Vagina (tissue), 2 donors: ENCODE data around the gene RASSF10. TPM values are rescaled to one million over a fixed set of nuclear protein-coding genes. Genes with fewer than 3 reads are reported as not detected.

Experiments used
- DNase-seq, 2 donors: peaks; one replicate each; pipeline ENCODE4 v3.0.0-alpha.2; 2017; ENCODE audit errors: extremely low spot score in 2 of 2
- H3K27ac ChIP-seq: fragments of 200-600 bp; sonication (generic); one replicate; pipeline ENCODE4 v1.5.1; 2019
- H3K27me3 ChIP-seq: fragments of 200-600 bp; sonication (generic); one replicate; pipeline ENCODE4 v1.5.1; 2019
- H3K36me3 ChIP-seq, 2 donors: fragments of 200-600 bp; sonication (generic); one replicate each; pipeline ENCODE4 v1.5.1; 2017 to 2019
- H3K4me1 ChIP-seq: fragments of 200-600 bp; sonication (generic); one replicate; pipeline ENCODE4 v1.5.1; 2019
- H3K4me3 ChIP-seq, 2 donors: fragments of 200-600 bp; sonication (generic); 1 replicate in 1 of 2; 2 replicates in 1 of 2; pipeline ENCODE4 v1.5.1; 2016 to 2019
- H3K9me3 ChIP-seq: fragments of 200-600 bp; sonication (generic); one replicate; pipeline ENCODE4 v1.5.1; 2019
- CTCF ChIP-seq, 3 experiments: fragments of 450-650 bp in 2 of 3; fragments of 200-600 bp in 1 of 3; sonication (generic) in 1 of 3; IDR thresholded peaks; one replicate each; pipeline ENCODE4 v1.5.1; 2017 to 2019; ENCODE audit warnings: antibody characterized with exemption in 3 of 3, mild to moderate bottlenecking in 2 of 3, moderate library complexity in 2 of 3
- POLR2A ChIP-seq, 2 donors: fragments of 450-650 bp; IDR thresholded peaks; one replicate each; pipeline ENCODE4 v1.6.1; 2017; ENCODE audit warnings: antibody characterized with exemption in 2 of 2, mild to moderate bottlenecking in 2 of 2, moderate library complexity in 2 of 2
- POLR2AphosphoS5 ChIP-seq, 2 donors: sonication (generic); formaldehyde crosslinking; IDR thresholded peaks; one replicate each; pipeline ENCODE4 v1.9.0; 2017; ENCODE audit warnings: antibody characterized with exemption in 2 of 2, mild to moderate bottlenecking in 2 of 2, low read depth in 1 of 2; ENCODE audit not compliant: insufficient read depth in 1 of 2
- intact Hi-C: fragments of 100-400 bp; cut with DNase I; formaldehyde crosslinking; loops from one replicate; pipeline ENCODE4 v1.15.1; 2023
- total RNA-seq: library from RNA; depleted of rRNA; stranded (reverse); fragments of >200 nt; gene quantifications from one replicate; pipeline ENCODE4 v1.2.3, GENCODE V29; 2016

Gene RASSF10
- total RNA-seq, 1 donor from 2014 or later = 3.7 TPM

GRCh38 chr11:13023423-13023822 lies 14.3 kb downstream of the RASSF10 start:
- intact Hi-C loops = no loop called here
- TF ChIP-seq POLR2A (IDR thresholded peaks at IDR 0.05) = no peak
- no peak for TF ChIP-seq POLR2AphosphoS5 (IDR thresholded peaks at IDR 0.05; ENCODE audit: insufficient read depth in 1 of 2, low read depth in 1 of 2)
- TF ChIP-seq CTCF (IDR thresholded peaks at IDR 0.05) = no peak
- DNase-seq = no peak

GRCh38 chr11:13026722-13027121 lies 17.6 kb downstream of the RASSF10 start:
- H3K9me3 ChIP-seq = no peaks in the 10 kb centered on the region
- no peak overlapping the region for H3K4me3 ChIP-seq
- H3K27me3 ChIP-seq = no peaks in the 10 kb centered on the region
- H3K36me3 ChIP-seq = no peaks in the 10 kb centered on the region
- TF ChIP-seq POLR2A (IDR thresholded peaks at IDR 0.05) (no peak), POLR2AphosphoS5 (IDR thresholded peaks at IDR 0.05; ENCODE audit: insufficient read depth in 1 of 2, low read depth in 1 of 2) (no peak), CTCF (IDR thresholded peaks at IDR 0.05) (no peak)
- DNase-seq = no peak
- H3K4me1 ChIP-seq = peaks cover 12% of the 10 kb centered on the region
- H3K27ac ChIP-seq = no peak overlapping the region
- intact Hi-C loops = no loop called here

More at GRCh38 chr11:13023423-13023822, 14.3 kb downstream of the RASSF10 start:
- Histone ChIP-seq H3K9me3 (no peaks in the 10 kb centered on the region), H3K27ac (no peak overlapping the region), H3K27me3 (no peaks in the 10 kb centered on the region), H3K4me1 (no peaks in the 10 kb centered on the region), H3K4me3 (no peak overlapping the region), H3K36me3 (no peaks in the 10 kb centered on the region)

- no peak for DNase-seq
- peaks cover 15% of the 10 kb centered on the region for H3K4me1 ChIP-seq
- no peaks in the 10 kb centered on the region for H3K27me3 ChIP-seq
- no peak overlapping the region for H3K27ac ChIP-seq
- no peaks in the 10 kb centered on the region for H3K36me3 ChIP-seq
- no peak overlapping the region for H3K4me3 ChIP-seq
- intact Hi-C loops = no loop called here
- TF ChIP-seq POLR2AphosphoS5 (IDR thresholded peaks at IDR 0.05; ENCODE audit: insufficient read depth in 1 of 2, low read depth in 1 of 2) (no peak), CTCF (IDR thresholded peaks at IDR 0.05) (no peak), POLR2A (IDR thresholded peaks at IDR 0.05) (no peak)
- H3K9me3 ChIP-seq = no peaks in the 10 kb centered on the region
These were observed 19.2 kb downstream of the RASSF10 start for GRCh38 chr11:13028322-13028721.

- Histone ChIP-seq H3K4me1 (peaks cover 15% of the 10 kb centered on the region), H3K9me3 (no peaks in the 10 kb centered on the region), H3K4me3 (no peak overlapping the region), H3K36me3 (no peaks in the 10 kb centered on the region), H3K27ac (no peak overlapping the region), H3K27me3 (no peaks in the 10 kb centered on the region)
- intact Hi-C loops = no loop called here
- no peak for TF ChIP-seq POLR2A (IDR thresholded peaks at IDR 0.05)
- TF ChIP-seq POLR2AphosphoS5 (IDR thresholded peaks at IDR 0.05; ENCODE audit: insufficient read depth in 1 of 2, low read depth in 1 of 2) = no peak
- DNase-seq = no peak
These were observed 20.8 kb downstream of the RASSF10 start for GRCh38 chr11:13029872-13030271.

GRCh38 chr11:13030857-13031256 lies 21.7 kb downstream of the RASSF10 start:
- H3K27me3 ChIP-seq = no peaks in the 10 kb centered on the region
- H3K4me1 ChIP-seq = peaks cover 15% of the 10 kb centered on the region
- no peaks in the 10 kb centered on the region for H3K36me3 ChIP-seq
- intact Hi-C loops = no loop called here
- TF ChIP-seq CTCF (IDR thresholded peaks at IDR 0.05) = no peak
- no peak for TF ChIP-seq POLR2A (IDR thresholded peaks at IDR 0.05)
- TF ChIP-seq POLR2AphosphoS5 (IDR thresholded peaks at IDR 0.05; ENCODE audit: insufficient read depth in 1 of 2, low read depth in 1 of 2) = no peak
- DNase-seq = no peak
- H3K9me3 ChIP-seq = no peaks in the 10 kb centered on the region
- no peak overlapping the region for H3K27ac ChIP-seq
- H3K4me3 ChIP-seq = no peak overlapping the region
